ENCODE measurements around the gene PTPRT.

Gene PTPRT

GRCh38 chr20:42894483-42894882 is 295.2 kb downstream of the PTPRT start:
- Histone ChIP-seq H3K4me1 (ENCODE audit: control insufficient read depth, insufficient read depth, low read length, poor library complexity, severe bottlenecking) (no peaks in the 10 kb centered on the region), H3K36me3 (ENCODE audit: control insufficient read depth, insufficient read depth, low read length) (no peaks in the 10 kb centered on the region), H3K4me3 (ENCODE audit: extremely low read depth, insufficient read depth, low read length, poor library complexity, severe bottlenecking) (no peak overlapping the region), H3K27ac (ENCODE audit: low read depth, low read length, severe bottlenecking) (no peak overlapping the region), H3K9me3 (ENCODE audit: control insufficient read depth, low read length) (no peaks in the 10 kb centered on the region)
- WGBS, 2 experiments (ENCODE audit: insufficient coverage in 2 of 2) = 88 to 93% methylated on average over 2 to 3 of the region's 3 CpGs

GRCh38 chr20:42889517-42889916 is 300.2 kb downstream of the PTPRT start:
- H3K27ac ChIP-seq (ENCODE audit: low read depth, low read length, severe bottlenecking) = no peak overlapping the region
- WGBS, 2 experiments (ENCODE audit: insufficient coverage in 2 of 2) = 100% methylated on average over 2 to 3 of the region's 3 CpGs
- no peak overlapping the region for H3K4me3 ChIP-seq (ENCODE audit: extremely low read depth, insufficient read depth, low read length, poor library complexity, severe bottlenecking)
- no peaks in the 10 kb centered on the region for H3K36me3 ChIP-seq (ENCODE audit: control insufficient read depth, insufficient read depth, low read length)
- no peaks in the 10 kb centered on the region for H3K9me3 ChIP-seq (ENCODE audit: control insufficient read depth, low read length)
- H3K4me1 ChIP-seq (ENCODE audit: control insufficient read depth, insufficient read depth, low read length, poor library complexity, severe bottlenecking) = no peaks in the 10 kb centered on the region

- Histone ChIP-seq H3K9me3 (ENCODE audit: control insufficient read depth, low read length) (no peaks in the 10 kb centered on the region), H3K36me3 (ENCODE audit: control insufficient read depth, insufficient read depth, low read length) (no peaks in the 10 kb centered on the region), H3K4me1 (ENCODE audit: control insufficient read depth, insufficient read depth, low read length, poor library complexity, severe bottlenecking) (no peaks in the 10 kb centered on the region), H3K27ac (ENCODE audit: low read depth, low read length, severe bottlenecking) (no peak overlapping the region), H3K4me3 (ENCODE audit: extremely low read depth, insufficient read depth, low read length, poor library complexity, severe bottlenecking) (no peak overlapping the region)
- WGBS, 2 experiments (ENCODE audit: insufficient coverage in 2 of 2) = 87 to 89% methylated on average over 1 to 3 of the region's 3 CpGs
These were observed 302.4 kb downstream of the PTPRT start for GRCh38 chr20:42887281-42887680.

GRCh38 chr20:42886801-42887200 is 302.9 kb downstream of the PTPRT start:
- Histone ChIP-seq H3K9me3 (ENCODE audit: control insufficient read depth, low read length) (no peaks in the 10 kb centered on the region), H3K4me1 (ENCODE audit: control insufficient read depth, insufficient read depth, low read length, poor library complexity, severe bottlenecking) (no peaks in the 10 kb centered on the region), H3K36me3 (ENCODE audit: control insufficient read depth, insufficient read depth, low read length) (no peaks in the 10 kb centered on the region), H3K27ac (ENCODE audit: low read depth, low read length, severe bottlenecking) (no peak overlapping the region), H3K4me3 (ENCODE audit: extremely low read depth, insufficient read depth, low read length, poor library complexity, severe bottlenecking) (no peak overlapping the region)
- WGBS, 2 experiments (ENCODE audit: insufficient coverage in 2 of 2) = 100% methylated on average over 1 of the region's 2 CpGs; no CpG with 5 or more reads in 1 of the 2 experiments

- 86 to 90% methylated on average over 1 to 3 of the region's 6 CpGs for WGBS, 2 experiments (ENCODE audit: insufficient coverage in 2 of 2)
- Histone ChIP-seq H3K9me3 (ENCODE audit: control insufficient read depth, low read length) (no peaks in the 10 kb centered on the region), H3K4me3 (ENCODE audit: extremely low read depth, insufficient read depth, low read length, poor library complexity, severe bottlenecking) (no peak overlapping the region), H3K4me1 (ENCODE audit: control insufficient read depth, insufficient read depth, low read length, poor library complexity, severe bottlenecking) (no peaks in the 10 kb centered on the region), H3K36me3 (ENCODE audit: control insufficient read depth, insufficient read depth, low read length) (no peaks in the 10 kb centered on the region), H3K27ac (ENCODE audit: low read depth, low read length, severe bottlenecking) (no peak overlapping the region)
These were observed 303.7 kb downstream of the PTPRT start for GRCh38 chr20:42886046-42886445.

- Histone ChIP-seq H3K27ac (ENCODE audit: low read depth, low read length, severe bottlenecking) (no peak overlapping the region), H3K9me3 (ENCODE audit: control insufficient read depth, low read length) (no peaks in the 10 kb centered on the region), H3K4me3 (ENCODE audit: extremely low read depth, insufficient read depth, low read length, poor library complexity, severe bottlenecking) (no peak overlapping the region), H3K4me1 (ENCODE audit: control insufficient read depth, insufficient read depth, low read length, poor library complexity, severe bottlenecking) (no peaks in the 10 kb centered on the region), H3K36me3 (ENCODE audit: control insufficient read depth, insufficient read depth, low read length) (no peaks in the 10 kb centered on the region)
- WGBS, 2 experiments (ENCODE audit: insufficient coverage in 2 of 2) = 67 to 90% methylated on average over 1 to 2 of the region's 2 CpGs
These were observed 314.1 kb downstream of the PTPRT start for GRCh38 chr20:42875581-42875980.

- 67% methylated on average over 1 of the region's 3 CpGs; no CpG with 5 or more reads in 1 of the 2 experiments for WGBS, 2 experiments (ENCODE audit: insufficient coverage in 2 of 2)
- H3K36me3 ChIP-seq (ENCODE audit: control insufficient read depth, insufficient read depth, low read length) = no peaks in the 10 kb centered on the region
- H3K9me3 ChIP-seq (ENCODE audit: control insufficient read depth, low read length) = no peaks in the 10 kb centered on the region
- no peak overlapping the region for H3K4me3 ChIP-seq (ENCODE audit: extremely low read depth, insufficient read depth, low read length, poor library complexity, severe bottlenecking)
- H3K4me1 ChIP-seq (ENCODE audit: control insufficient read depth, insufficient read depth, low read length, poor library complexity, severe bottlenecking) = no peaks in the 10 kb centered on the region
- H3K27ac ChIP-seq (ENCODE audit: low read depth, low read length, severe bottlenecking) = no peak overlapping the region
These were observed 316.4 kb downstream of the PTPRT start for GRCh38 chr20:42873259-42873658.

GRCh38 chr20:42864116-42864515 is 325.6 kb downstream of the PTPRT start:
- Histone ChIP-seq H3K9me3 (ENCODE audit: control insufficient read depth, low read length) (no peaks in the 10 kb centered on the region), H3K36me3 (ENCODE audit: control insufficient read depth, insufficient read depth, low read length) (no peaks in the 10 kb centered on the region), H3K4me3 (ENCODE audit: extremely low read depth, insufficient read depth, low read length, poor library complexity, severe bottlenecking) (no peak overlapping the region), H3K4me1 (ENCODE audit: control insufficient read depth, insufficient read depth, low read length, poor library complexity, severe bottlenecking) (no peaks in the 10 kb centered on the region), H3K27ac (ENCODE audit: low read depth, low read length, severe bottlenecking) (no peak overlapping the region)
- WGBS, 2 experiments (ENCODE audit: insufficient coverage in 2 of 2) = 71 to 74% methylated on average over 1 to 2 of the region's 3 CpGs

GRCh38 chr20:42862446-42862845 is 327.3 kb downstream of the PTPRT start:
- Histone ChIP-seq H3K27ac (ENCODE audit: low read depth, low read length, severe bottlenecking) (no peak overlapping the region), H3K36me3 (ENCODE audit: control insufficient read depth, insufficient read depth, low read length) (no peaks in the 10 kb centered on the region), H3K4me3 (ENCODE audit: extremely low read depth, insufficient read depth, low read length, poor library complexity, severe bottlenecking) (no peak overlapping the region), H3K4me1 (ENCODE audit: control insufficient read depth, insufficient read depth, low read length, poor library complexity, severe bottlenecking) (no peaks in the 10 kb centered on the region), H3K9me3 (ENCODE audit: control insufficient read depth, low read length) (no peaks in the 10 kb centered on the region)
- 51 to 72% methylated on average over 4 of the region's 5 CpGs for WGBS, 2 experiments (ENCODE audit: insufficient coverage in 2 of 2)

- no peak overlapping the region for H3K4me3 ChIP-seq (ENCODE audit: extremely low read depth, insufficient read depth, low read length, poor library complexity, severe bottlenecking)
- H3K9me3 ChIP-seq (ENCODE audit: control insufficient read depth, low read length) = no peaks in the 10 kb centered on the region
- H3K4me1 ChIP-seq (ENCODE audit: control insufficient read depth, insufficient read depth, low read length, poor library complexity, severe bottlenecking) = no peaks in the 10 kb centered on the region
- H3K27ac ChIP-seq (ENCODE audit: low read depth, low read length, severe bottlenecking) = no peak overlapping the region
- WGBS, 2 experiments (ENCODE audit: insufficient coverage in 2 of 2) = 75 to 77% methylated on average over 7 of the region's 7 CpGs
- H3K36me3 ChIP-seq (ENCODE audit: control insufficient read depth, insufficient read depth, low read length) = no peaks in the 10 kb centered on the region
These were observed 332.3 kb downstream of the PTPRT start for GRCh38 chr20:42857446-42857845.

- no peaks in the 10 kb centered on the region for H3K36me3 ChIP-seq (ENCODE audit: control insufficient read depth, insufficient read depth, low read length)
- WGBS, 2 experiments (ENCODE audit: insufficient coverage in 2 of 2) = 63 to 80% methylated on average over 1 of the region's 1 CpG
These were observed 333.8 kb downstream of the PTPRT start for GRCh38 chr20:42855896-42856295.

More at GRCh38 chr20:42855896-42856295, 333.8 kb downstream of the PTPRT start:
- H3K27ac ChIP-seq (ENCODE audit: low read depth, low read length, severe bottlenecking) = no peak overlapping the region
- no peaks in the 10 kb centered on the region for H3K4me1 ChIP-seq (ENCODE audit: control insufficient read depth, insufficient read depth, low read length, poor library complexity, severe bottlenecking)
- no peak overlapping the region for H3K4me3 ChIP-seq (ENCODE audit: extremely low read depth, insufficient read depth, low read length, poor library complexity, severe bottlenecking)
- no peaks in the 10 kb centered on the region for H3K9me3 ChIP-seq (ENCODE audit: control insufficient read depth, low read length)
